Parathyroid adenoma (tissue), 2 donors: ENCODE data around the gene GALNT17.
"Not testable (repeated sequence)": the region's sequence is repeated elsewhere in the genome, so short reads cannot be mapped to it uniquely, and the experiment has no call there.

Experiments
- H2AFZ ChIP-seq: fragments of 300-600 bp; sonication (generic); one replicate; pipeline ENCODE4 v1.7.0; 2017; ENCODE audit warnings: antibody characterized with exemption, mild to moderate bottlenecking
- H3K27ac ChIP-seq: fragments of 300-600 bp; sonication (generic); one replicate; pipeline ENCODE4 v1.7.0; 2017
- H3K27me3 ChIP-seq: fragments of 300-600 bp; sonication (generic); one replicate; pipeline ENCODE4 v1.7.0; 2017; ENCODE audit warnings: low read length; ENCODE audit not compliant: control insufficient read depth, insufficient read depth
- H3K36me3 ChIP-seq: fragments of 300-600 bp; sonication (generic); one replicate; pipeline ENCODE4 v1.7.0; 2017; ENCODE audit warnings: low read length; ENCODE audit not compliant: control insufficient read depth, insufficient read depth
- H3K4me1 ChIP-seq: fragments of 300-600 bp; sonication (generic); one replicate; pipeline ENCODE4 v1.7.0; 2017; ENCODE audit warnings: control low read depth
- H3K4me2 ChIP-seq: fragments of 300-600 bp; sonication (generic); one replicate; pipeline ENCODE4 v1.7.0; 2017; ENCODE audit warnings: low read length
- H3K4me3 ChIP-seq: fragments of 300-600 bp; sonication (generic); one replicate; pipeline ENCODE4 v1.7.0; 2017; ENCODE audit warnings: low read depth, low read length
- H3K79me2 ChIP-seq: fragments of 300-600 bp; sonication (generic); one replicate; pipeline ENCODE4 v1.7.0; 2017; ENCODE audit warnings: control low read depth
- H3K9ac ChIP-seq: fragments of 300-600 bp; sonication (generic); one replicate; pipeline ENCODE4 v1.7.0; 2017; ENCODE audit warnings: mild to moderate bottlenecking
- H3K9me3 ChIP-seq: fragments of 300-600 bp; sonication (generic); one replicate; pipeline ENCODE4 v1.7.0; 2017; ENCODE audit warnings: low read length; ENCODE audit not compliant: control insufficient read depth
- CTCF ChIP-seq: fragments of 300-600 bp; sonication (generic); IDR thresholded peaks from one replicate; pipeline ENCODE4 v1.7.0; 2017; ENCODE audit warnings: antibody characterized with exemption, mild to moderate bottlenecking
- donor health status: primary hyperparathyroidism.

Gene GALNT17

GRCh38 chr7:71639382-71640085, 507.6 kb downstream of the GALNT17 start:
- Histone ChIP-seq H3K4me2 (no peak overlapping the region), H3K27me3 (no peaks in the 10 kb centered on the region), H2AFZ (no peak overlapping the region), H3K27ac (no peak overlapping the region), H3K9ac (no peak overlapping the region), H3K4me3 (no peak overlapping the region), H3K4me1 (no peaks in the 10 kb centered on the region), H3K36me3 (no peaks in the 10 kb centered on the region), H3K79me2 (no peaks in the 10 kb centered on the region), H3K9me3 (no peaks in the 10 kb centered on the region)
- no peak for TF ChIP-seq CTCF

- H3K4me3 ChIP-seq, H3K79me2 ChIP-seq, H2AFZ ChIP-seq, H3K4me1 ChIP-seq, H3K36me3 ChIP-seq, H3K4me2 ChIP-seq, H3K27ac ChIP-seq, H3K9me3 ChIP-seq, H3K27me3 ChIP-seq, H3K9ac ChIP-seq: not testable (repeated sequence)
Measured at GRCh38 chr7:71643031-71643430, 511.1 kb downstream of the GALNT17 start.

GRCh38 chr7:71645836-71646235, 513.9 kb downstream of the GALNT17 start:
- H3K9me3 ChIP-seq: no peaks in the 10 kb centered on the region
- H3K4me2 ChIP-seq: no peak overlapping the region
- no peaks in the 10 kb centered on the region for H3K36me3 ChIP-seq
- H2AFZ ChIP-seq: no peak overlapping the region
- no peak overlapping the region for H3K4me3 ChIP-seq
- H3K79me2 ChIP-seq: no peaks in the 10 kb centered on the region
- H3K4me1 ChIP-seq: no peaks in the 10 kb centered on the region
- TF ChIP-seq CTCF: no peak
- H3K9ac ChIP-seq: no peak overlapping the region
- H3K27ac ChIP-seq: no peak overlapping the region
- H3K27me3 ChIP-seq: no peaks in the 10 kb centered on the region

- no peaks in the 10 kb centered on the region for H3K9me3 ChIP-seq
- no peak overlapping the region for H3K4me3 ChIP-seq
- no peak overlapping the region for H3K9ac ChIP-seq
- H3K4me1 ChIP-seq: no peaks in the 10 kb centered on the region
- H3K79me2 ChIP-seq: no peaks in the 10 kb centered on the region
- no peak for TF ChIP-seq CTCF
- no peak overlapping the region for H3K27ac ChIP-seq
- no peak overlapping the region for H2AFZ ChIP-seq
- H3K27me3 ChIP-seq: no peaks in the 10 kb centered on the region
- no peaks in the 10 kb centered on the region for H3K36me3 ChIP-seq
- H3K4me2 ChIP-seq: no peak overlapping the region
Measured at GRCh38 chr7:71649812-71650211, 517.9 kb downstream of the GALNT17 start.

GRCh38 chr7:71650653-71651337, 518.9 kb downstream of the GALNT17 start:
- H3K4me1 ChIP-seq: no peaks in the 10 kb centered on the region
- no peak overlapping the region for H3K27ac ChIP-seq
- H3K79me2 ChIP-seq: no peaks in the 10 kb centered on the region
- H2AFZ ChIP-seq: no peak overlapping the region
- H3K27me3 ChIP-seq: no peaks in the 10 kb centered on the region
- H3K9me3 ChIP-seq: no peaks in the 10 kb centered on the region
- H3K4me3 ChIP-seq: no peak overlapping the region
- no peaks in the 10 kb centered on the region for H3K36me3 ChIP-seq
- TF ChIP-seq CTCF: no peak
- H3K4me2 ChIP-seq: no peak overlapping the region
- H3K9ac ChIP-seq: no peak overlapping the region
